ENCODE results near the gene PRPF19. TPM values are rescaled to one million over a fixed set of nuclear protein-coding genes. Genes with fewer than 3 reads are reported as not detected.

The PRPF19 gene
- total RNA-seq, 1 experiment from 2014 or later, result 160 TPM

DNA sequence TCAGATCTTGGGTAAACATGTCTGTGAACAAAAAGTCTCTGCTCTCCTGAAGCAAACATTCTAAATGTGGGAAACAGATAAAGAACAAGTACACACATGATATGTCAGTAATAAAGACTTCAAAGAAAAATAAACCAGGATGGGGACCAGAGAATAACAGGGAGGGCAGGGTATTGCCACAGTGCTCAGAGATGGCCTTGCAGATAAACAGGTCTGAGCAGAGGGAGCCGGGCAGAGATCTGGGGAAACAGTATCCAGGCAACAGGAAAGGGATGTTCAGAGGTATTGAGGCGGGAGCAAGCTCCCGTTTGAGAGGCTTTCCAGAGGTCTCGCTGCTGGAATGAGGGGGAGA lies 61.5 kb downstream of the PRPF19 start:
- H3K27me3 ChIP-seq (ENCODE audit: insufficient read depth, low read depth), result no peaks in the 10 kb centered on the region
- no peaks in the 10 kb centered on the region for H3K9me3 ChIP-seq (ENCODE audit: insufficient read depth, low read depth)
- H3K4me2 ChIP-seq, result peak overlapping the region; percentile 98
- intact Hi-C loops (cut with micrococcal nuclease; ENCODE audit: unreplicated experiment), result no loop called here
- H3K27ac ChIP-seq, result no peak overlapping the region
- peaks cover 37% of the 10 kb centered on the region for H3K79me2 ChIP-seq (ENCODE audit: low read depth)
- ChIA-PET POLR2A (ENCODE audit: unreplicated experiment) (no interaction called here), CTCF (interaction anchor here (0.5 kb wide), 1 partner anchor 491 kb away, joined by 3 read pairs; no protein-coding TSS in a partner anchor)
- no peak overlapping the region for H2AFZ ChIP-seq
- peak overlapping the region; percentile 91; the same call in 1 of the 2 replicates for H3K4me3 ChIP-seq
- no peaks in the 10 kb centered on the region; the same call in 1 of the 2 replicates for H3F3A ChIP-seq (ENCODE audit: insufficient read depth, low read depth)
- H4K20me1 ChIP-seq (ENCODE audit: insufficient read depth), result peaks cover 15% of the 10 kb centered on the region
- TF ChIP-seq EZH2 (IDR thresholded peaks at IDR 0.05; ENCODE audit: low read depth), result no peak
- no TSS peak for BruUV-seq (replicated peaks)
- H3K4me1 ChIP-seq (replicated peaks; ENCODE audit: insufficient read depth), result peaks cover 18% of the 10 kb centered on the region
- H3K9me2 ChIP-seq (ENCODE audit: insufficient read depth), result no peaks in the 10 kb centered on the region
- no peak for DNase-seq
- H3K36me3 ChIP-seq (ENCODE audit: low read depth), result peaks cover 20% of the 10 kb centered on the region

- H3K27me3 ChIP-seq (ENCODE audit: insufficient read depth, low read depth), result no peaks in the 10 kb centered on the region
- intact Hi-C loops (cut with micrococcal nuclease; ENCODE audit: unreplicated experiment), result no loop called here
- DNase-seq, result no peak
- TF ChIP-seq CTCF (conservative IDR thresholded peaks at IDR 0.05) (no peak), EZH2 (IDR thresholded peaks at IDR 0.05; ENCODE audit: low read depth) (no peak)
- peak overlapping the region; percentile 98 for H3K4me2 ChIP-seq
- CTCF ChIA-PET, result interaction anchor here (0.5 kb wide), 1 partner anchor 492 kb away, joined by 3 read pairs; no protein-coding TSS in a partner anchor
- no peak overlapping the region for H2AFZ ChIP-seq
- H4K20me1 ChIP-seq (ENCODE audit: insufficient read depth), result peaks cover 15% of the 10 kb centered on the region
- no peaks in the 10 kb centered on the region; the same call in 1 of the 2 replicates for H3F3A ChIP-seq (ENCODE audit: insufficient read depth, low read depth)
- no TSS peak for BruUV-seq (replicated peaks)
- peaks cover 18% of the 10 kb centered on the region for H3K4me1 ChIP-seq (replicated peaks; ENCODE audit: insufficient read depth)
- POLR2A ChIA-PET (ENCODE audit: unreplicated experiment), result interaction anchor here (0.6 kb wide), 1 partner anchor 558 kb away, joined by 5 read pairs; no protein-coding TSS in a partner anchor
- peaks cover 14% of the 10 kb centered on the region for H3K36me3 ChIP-seq (ENCODE audit: low read depth)
- H3K9me2 ChIP-seq (ENCODE audit: insufficient read depth), result no peaks in the 10 kb centered on the region
- H3K27ac ChIP-seq, result no peak overlapping the region
- H3K9me3 ChIP-seq (ENCODE audit: insufficient read depth, low read depth), result no peaks in the 10 kb centered on the region
- peak overlapping the region; percentile 91; the same call in 1 of the 2 replicates for H3K4me3 ChIP-seq
- H3K79me2 ChIP-seq (ENCODE audit: low read depth), result peaks cover 37% of the 10 kb centered on the region
Measured at GRCh38 chr11:60844045-60844869, 62.1 kb downstream of the PRPF19 start.

GRCh38 chr11:60842668-60843600 lies 63.5 kb downstream of the PRPF19 start:
- intact Hi-C loops (cut with micrococcal nuclease; ENCODE audit: unreplicated experiment), result no loop called here
- TSS peak; percentile 45 for BruUV-seq (replicated peaks)
- no peaks in the 10 kb centered on the region for H3K9me3 ChIP-seq (ENCODE audit: insufficient read depth, low read depth)
- H3K4me3 ChIP-seq, result peak overlapping the region; percentile 91
- ChIA-PET POLR2A (ENCODE audit: unreplicated experiment) (interaction anchor here (0.7 kb wide), 1 partner anchor 63 kb away, joined by 3 read pairs; the partner anchor contains the start of gene PRPF19), CTCF (no interaction called here)
- no peaks in the 10 kb centered on the region; the same call in 1 of the 2 replicates for H3F3A ChIP-seq (ENCODE audit: insufficient read depth, low read depth)
- DNase-seq, result peak in 1 of 2 experiments; percentile 14
- H3K4me1 ChIP-seq (replicated peaks; ENCODE audit: insufficient read depth), result peaks cover 18% of the 10 kb centered on the region
- H3K27ac ChIP-seq, result 0 out of 2 replicates have a peak overlapping the region, but pooled peaks have one; percentile 52
- peaks cover 37% of the 10 kb centered on the region for H3K79me2 ChIP-seq (ENCODE audit: low read depth)
- H3K27me3 ChIP-seq (ENCODE audit: insufficient read depth, low read depth), result no peaks in the 10 kb centered on the region
- H3K4me2 ChIP-seq, result peak overlapping the region; percentile 98
- no peaks in the 10 kb centered on the region for H3K9me2 ChIP-seq (ENCODE audit: insufficient read depth)
- no peak for TF ChIP-seq CTCF (conservative IDR thresholded peaks at IDR 0.05)
- peaks cover 15% of the 10 kb centered on the region; the same call in 1 of the 2 replicates for H4K20me1 ChIP-seq (ENCODE audit: insufficient read depth)
- peaks cover 8% of the 10 kb centered on the region; the same call in 1 of the 2 replicates for H3K36me3 ChIP-seq (ENCODE audit: low read depth)
- peak overlapping the region; percentile 94 for H2AFZ ChIP-seq

Data from PC-9 (cell line).